GM19452 (cell line): ENCODE results near the gene KCNMB2.

Source experiments
- ATAC-seq: cut with Tn5 transposase; IDR thresholded peaks from one replicate; pipeline ENCODE4 v1.9.1; 2021; ENCODE audit not compliant: unreplicated experiment

The KCNMB2 gene

GRCh38 chr3:178567611-178568010, 31.4 kb downstream of the KCNMB2 start:
- no peak for ATAC-seq

- ATAC-seq, result no peak
Observed at GRCh38 chr3:178568155-178568731, 32.0 kb downstream of the KCNMB2 start.

- no peak for ATAC-seq
Observed at GRCh38 chr3:178568911-178569310, 32.7 kb downstream of the KCNMB2 start.

- no peak for ATAC-seq
Observed at GRCh38 chr3:178569826-178570225, 33.6 kb downstream of the KCNMB2 start.

- ATAC-seq, result no peak
Observed at GRCh38 chr3:178583963-178584575, 47.8 kb downstream of the KCNMB2 start.

GRCh38 chr3:178584722-178585380, 48.6 kb downstream of the KCNMB2 start:
- ATAC-seq, result no peak

- ATAC-seq, result no peak
Observed at GRCh38 chr3:178585454-178585853, 49.2 kb downstream of the KCNMB2 start.

GRCh38 chr3:178586076-178586475, 49.8 kb downstream of the KCNMB2 start:
- ATAC-seq, result no peak

GRCh38 chr3:178588628-178589027, 52.4 kb downstream of the KCNMB2 start:
- ATAC-seq, result no peak

- ATAC-seq, result no peak
Observed at GRCh38 chr3:178593786-178594185, 57.5 kb downstream of the KCNMB2 start.

GRCh38 chr3:178597371-178597770, 61.1 kb downstream of the KCNMB2 start:
- no peak for ATAC-seq

GRCh38 chr3:178602856-178603255, 66.6 kb downstream of the KCNMB2 start:
- no peak for ATAC-seq

- ATAC-seq, result no peak
Observed at GRCh38 chr3:178603735-178604134, 67.5 kb downstream of the KCNMB2 start.

GRCh38 chr3:178618197-178618596, 82.0 kb downstream of the KCNMB2 start:
- no peak for ATAC-seq

GRCh38 chr3:178618896-178619295, 82.7 kb downstream of the KCNMB2 start:
- ATAC-seq, result no peak

GRCh38 chr3:178623666-178624255, 87.5 kb downstream of the KCNMB2 start:
- no peak for ATAC-seq

- no peak for ATAC-seq
Observed at GRCh38 chr3:178624276-178624675, 88.0 kb downstream of the KCNMB2 start.

GRCh38 chr3:178625053-178625600, 88.9 kb downstream of the KCNMB2 start:
- no peak for ATAC-seq

- no peak for ATAC-seq
Observed at GRCh38 chr3:178628037-178628436, 91.8 kb downstream of the KCNMB2 start.

GRCh38 chr3:178629430-178630178, 93.4 kb downstream of the KCNMB2 start:
- no peak for ATAC-seq

- no peak for ATAC-seq
Observed at GRCh38 chr3:178631950-178632349, 95.7 kb downstream of the KCNMB2 start.
